GM18505 (cell line): ENCODE measurements around the gene GATAD2B.
"Not testable (repeated sequence)": the region's sequence is repeated elsewhere in the genome, so short reads cannot be mapped to it uniquely, and the experiment has no call there.

Source experiments
- ATAC-seq: cut with Tn5 transposase; IDR thresholded peaks from one replicate; pipeline ENCODE4 v1.9.1; 2021; ENCODE audit not compliant: unreplicated experiment
- POLR2A ChIP-seq: IDR thresholded peaks from 4 replicates; pipeline ENCODE4 v1.6.1; 2011; ENCODE audit warnings: borderline replicate concordance; ENCODE audit not compliant: insufficient read depth, insufficient read length; ENCODE audit errors: extremely low read depth

The GATAD2B gene

GRCh38 chr1:153769221-153769620 is 153.6 kb downstream of the GATAD2B start:
- no peak for TF ChIP-seq POLR2A
- ATAC-seq, result no peak

- TF ChIP-seq POLR2A, result no peak
- no peak for ATAC-seq
These were observed 154.2 kb downstream of the GATAD2B start for GRCh38 chr1:153768316-153769181.

- no peak for ATAC-seq
- TF ChIP-seq POLR2A, result no peak
These were observed 155.3 kb downstream of the GATAD2B start for GRCh38 chr1:153767519-153767918.

GRCh38 chr1:153766663-153767062 is 156.1 kb downstream of the GATAD2B start:
- ATAC-seq, result not testable (repeated sequence)

GRCh38 chr1:153764310-153764709 is 158.5 kb downstream of the GATAD2B start:
- ATAC-seq, result no peak
- TF ChIP-seq POLR2A, result no peak

GRCh38 chr1:153763365-153764225 is 159.2 kb downstream of the GATAD2B start:
- no peak for ATAC-seq
- no peak for TF ChIP-seq POLR2A

GRCh38 chr1:153760440-153760839 is 162.3 kb downstream of the GATAD2B start:
- TF ChIP-seq POLR2A, result no peak
- ATAC-seq, result no peak
